ENCODE results near the gene ZNF471.

Gene ZNF471

GRCh38 chr19:56577719-56578602, 70.3 kb downstream of the ZNF471 start:
- TF ChIP-seq CTCF (IDR thresholded peaks at IDR 0.05) (no peak), ZFX (IDR thresholded peaks at IDR 0.05; ENCODE audit: borderline replicate concordance) (no peak)
- H3K27ac ChIP-seq, result no peak overlapping the region
